Heart left ventricle (tissue), 16 donors: ENCODE results near the gene CELA3A. TPM values are rescaled to one million over a fixed set of nuclear protein-coding genes. Genes with fewer than 3 reads are reported as not detected.

Experiments
- ATAC-seq, 4 donors: fragments of 200-7000 bp; cut with Tn5 transposase; one replicate each; pipeline ENCODE4 v1.9.1; 2020 to 2022; ENCODE audit warnings: moderate library complexity in 4 of 4, mild to moderate bottlenecking in 3 of 4, moderate number of reproducible peaks in 1 of 4
- DNase-seq, 5 donors: peaks; one replicate each; pipeline ENCODE4 v3.0.0-alpha.2; 2020
- H3K27ac ChIP-seq, 12 donors: fragments of 200-600 bp; sonication (generic) in 4 of 12; one replicate each; pipeline versions ENCODE4 v1.5.0 to v1.8.0; 2016 to 2022; ENCODE audit warnings: mild to moderate bottlenecking in 2 of 12
- H3K27me3 ChIP-seq, 9 donors: fragments of 200-600 bp; sonication (generic) in 2 of 9; one replicate each; pipeline versions ENCODE4 v1.5.1 to v1.8.0; 2016 to 2022; ENCODE audit warnings: mild to moderate bottlenecking in 3 of 9
- H3K36me3 ChIP-seq, 9 donors: fragments of 200-600 bp; sonication (generic) in 2 of 9; one replicate each; pipeline versions ENCODE4 v1.5.0 to v1.8.0; 2018 to 2022; ENCODE audit warnings: mild to moderate bottlenecking in 2 of 9
- H3K4me1 ChIP-seq, 12 donors: fragments of 200-600 bp; sonication (generic) in 4 of 12; one replicate each; pipeline versions ENCODE4 v1.5.0 to v1.8.0; 2016 to 2022; ENCODE audit warnings: mild to moderate bottlenecking in 3 of 12
- H3K4me3 ChIP-seq, 12 donors: fragments of 200-600 bp; sonication (generic) in 4 of 12; one replicate each; pipeline versions ENCODE4 v1.5.0 to v1.8.0; 2017 to 2022; ENCODE audit warnings: mild to moderate bottlenecking in 9 of 12, moderate library complexity in 4 of 12
- H3K9me3 ChIP-seq, 12 donors: fragments of 200-600 bp; sonication (generic) in 4 of 12; one replicate each; pipeline versions ENCODE4 v1.5.0 to v1.8.0; 2016 to 2022; ENCODE audit warnings: mild to moderate bottlenecking in 1 of 12
- POLR2A ChIP-seq, 2 donors: fragments of 450-650 bp; IDR thresholded peaks; one replicate each; pipeline ENCODE4 v1.6.1; 2017; ENCODE audit warnings: antibody characterized with exemption in 2 of 2, mild to moderate bottlenecking in 2 of 2, moderate library complexity in 2 of 2
- WGBS, 4 donors: extraction: QIAGEN DNeasy Blood & Tissue Kit in 2 of 4; methylation state at CpG; one replicate each; pipeline versions ENCODE4 v1.1.5 to v1.1.7; 2013 to 2018; 5-methylcytosine and 5-hydroxymethylcytosine counted together
- intact Hi-C, 10 donors: fragments of 100-400 bp; cut with DNase I; formaldehyde crosslinking; loops; one replicate each; pipeline versions ENCODE4 v1.11.1 to v1.14.2; 2022
- polyA plus RNA-seq, 2 donors: library from polyadenylated mRNA; stranded (reverse); fragments of 200-250 nt; gene quantifications; one replicate each; pipeline ENCODE4 v1.2.3, GENCODE V29; 2013
- total RNA-seq, 9 donors: library from RNA; depleted of rRNA in 2 of 9; stranded (reverse); fragments of >200 nt in 2 of 9; fragmentation: NEBNext Ultra II Directional in 3 of 9; extraction: Animal tissue kit (Norgen Biotek cat#: 25700) in 3 of 9; gene quantifications; one replicate each; pipeline versions ENCODE4 v1.1.0 to v1.2.4, GENCODE V29; 2016 to 2023
- TF ChIP-seq, protein P1 (sequence below), 12 donors: fragments of 200-600 bp; sonication (generic) in 4 of 12; IDR thresholded peaks; one replicate each; pipeline versions ENCODE4 v1.5.0 to v1.8.0; 2018 to 2022; ENCODE audit warnings: antibody characterized with exemption in 12 of 12, mild to moderate bottlenecking in 5 of 12
- donor health status: ischemic (EF 13 %, LVEDD 7.1; RV severe dilation, severe dysfunction).
- donor health status: healthy with polysubstance abuse.
- donor health status: DM: no; HTN: yes; CAD: no.
- donor health status: DM: no; HTN: no; CAD: no.
- donor health status: ischemic (EF 25% LVEDD 6.9; RV normal size, moderate dysfunction).
- donor health status: ischemic (EF 25% LVEDD 5.7; RV mildly dilated, moderate dysfunction).
- donor health status: healthy.
- donor health status: DM: yes; HTN: yes; CAD: no.
- donor health status: ischemic (EF 35%, LVEDD 5.7; RV mildly dilated, moderate dysfunction).
- donor health status: nonischemic (EF 11% LVEDD 7.7; RV severe dilation, severe dysfunction).
- donor health status: DM: yes; HTN: yes; CAD: no.
- donor health status: PGD.
- donor health status: ischemic (EF 29% LVEDD 5.4; RV normal size, mild dysfunction).
- donor health status: nonischemic (EF 23%, LVEDD 6.1; RV moderate dilation, normal function).

The CELA3A gene
- total and polyA plus RNA-seq, 11 donors = 0.68 to 4.8 (median 3.1) TPM; not detected in 6

- H3K4me3 ChIP-seq = peak overlapping the region in 3 of 12 donors; percentile 65 to 88 (median 86)
- no peaks in the 10 kb centered on the region for H3K27me3 ChIP-seq
- H3K27ac ChIP-seq = peak overlapping the region in 2 of 12 donors; percentile 100
- ATAC-seq (no peak), DNase-seq (no peak)
- no peaks in the 10 kb centered on the region for H3K9me3 ChIP-seq
- WGBS, 4 donors = 81 to 88% (median 86%) methylated on average over 13 of the region's 13 CpGs
- peaks cover 0 to 5% (median 0%) of the 10 kb centered on the region in 9 donors for H3K36me3 ChIP-seq
- H3K4me1 ChIP-seq = peaks cover 8 to 49% (median 29%) of the 10 kb centered on the region in 12 donors
- no peak for TF ChIP-seq POLR2A (IDR thresholded peaks at IDR 0.05)
- TF ChIP-seq, protein P1, sequence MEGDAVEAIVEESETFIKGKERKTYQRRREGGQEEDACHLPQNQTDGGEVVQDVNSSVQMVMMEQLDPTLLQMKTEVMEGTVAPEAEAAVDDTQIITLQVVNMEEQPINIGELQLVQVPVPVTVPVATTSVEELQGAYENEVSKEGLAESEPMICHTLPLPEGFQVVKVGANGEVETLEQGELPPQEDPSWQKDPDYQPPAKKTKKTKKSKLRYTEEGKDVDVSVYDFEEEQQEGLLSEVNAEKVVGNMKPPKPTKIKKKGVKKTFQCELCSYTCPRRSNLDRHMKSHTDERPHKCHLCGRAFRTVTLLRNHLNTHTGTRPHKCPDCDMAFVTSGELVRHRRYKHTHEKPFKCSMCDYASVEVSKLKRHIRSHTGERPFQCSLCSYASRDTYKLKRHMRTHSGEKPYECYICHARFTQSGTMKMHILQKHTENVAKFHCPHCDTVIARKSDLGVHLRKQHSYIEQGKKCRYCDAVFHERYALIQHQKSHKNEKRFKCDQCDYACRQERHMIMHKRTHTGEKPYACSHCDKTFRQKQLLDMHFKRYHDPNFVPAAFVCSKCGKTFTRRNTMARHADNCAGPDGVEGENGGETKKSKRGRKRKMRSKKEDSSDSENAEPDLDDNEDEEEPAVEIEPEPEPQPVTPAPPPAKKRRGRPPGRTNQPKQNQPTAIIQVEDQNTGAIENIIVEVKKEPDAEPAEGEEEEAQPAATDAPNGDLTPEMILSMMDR (IDR thresholded peaks at IDR 0.05) = no peak
- intact Hi-C loops = loop anchor here in 2 of 10 donors (2.0 kb wide), 1 partner anchor 27 kb away; no protein-coding TSS in a partner anchor
Measured at GRCh38 chr1:22051607-22052114, 50.2 kb downstream of the CELA3A start.

GRCh38 chr1:22052115-22053016, 50.9 kb downstream of the CELA3A start, which contains the start of gene CDC42:
TSS of gene CDC42 (plus strand) at chr1:22052709. CDS start at chr1:22078479, 25,770 bp downstream.
- intact Hi-C loops = loop anchor here in 2 of 10 donors (2.0 kb wide), 1 partner anchor 28 kb away; no protein-coding TSS in a partner anchor

GRCh38 chr1:22053017-22053860, 51.8 kb downstream of the CELA3A start:
- Histone ChIP-seq H3K27me3 (no peaks in the 10 kb centered on the region), H3K4me3 (peak overlapping the region; percentile 57 to 98 (median 78)), H3K4me1 (peaks cover 12 to 63% (median 43%) of the 10 kb centered on the region in 12 donors), H3K9me3 (no peaks in the 10 kb centered on the region), H3K27ac (peak overlapping the region; percentile 94 to 100 (median 98)), H3K36me3 (peaks cover 0 to 21% (median 0%) of the 10 kb centered on the region in 9 donors)
- TF ChIP-seq POLR2A (IDR thresholded peaks at IDR 0.05) = no peak
- TF ChIP-seq, protein P1 (IDR thresholded peaks at IDR 0.05) = peak in 1 of 12 donors; percentile 20
- DNase-seq = peak; percentile 67 to 83 (median 70)
- peak; percentile 19 to 75 (median 66) for ATAC-seq
- intact Hi-C loops = loop anchor here in 2 of 10 donors (2.0 kb wide), 1 partner anchor 28 kb away; no protein-coding TSS in a partner anchor
- 0 to 1% (median 1%) methylated on average over 30 to 70 of the region's 70 CpGs for WGBS, 4 donors

More at GRCh38 chr1:22052115-22053016, 50.9 kb downstream of the CELA3A start, which contains the start of gene CDC42:
- Histone ChIP-seq H3K27ac (peak within 1 kb of the TSS; percentile 94 to 100 (median 98)), H3K36me3 (peaks cover 0 to 12% (median 0%) of the 10 kb centered on the region in 9 donors), H3K4me1 (peaks cover 12 to 56% (median 36%) of the 10 kb centered on the region in 12 donors), H3K27me3 (no peaks in the 10 kb centered on the region), H3K4me3 (peak within 1 kb of the TSS; percentile 57 to 98 (median 78)), H3K9me3 (no peaks in the 10 kb centered on the region)
- WGBS, 4 donors = 16 to 34% (median 19%) methylated on average over 37 to 81 of the region's 81 CpGs
- peak; percentile 67 to 97 for TF ChIP-seq POLR2A (IDR thresholded peaks at IDR 0.05)
- TF ChIP-seq, protein P1 (IDR thresholded peaks at IDR 0.05) = no peak
- DNase-seq (peak; percentile 97 to 98 (median 98)), ATAC-seq (peak; percentile 97 to 99 (median 98))
